Lung (tissue), 12 donors: Measurements from ENCODE around the gene BLVRA. TPM values are rescaled to one million over a fixed set of nuclear protein-coding genes. Genes with fewer than 3 reads are reported as not detected.
"Not testable (repeated sequence)": the region's sequence is repeated elsewhere in the genome, so short reads cannot be mapped to it uniquely, and the experiment has no call there.

Experiments
- ATAC-seq: fragments of 200-7000 bp; cut with Tn5 transposase; one replicate; pipeline ENCODE4 v1.9.1; 2020; ENCODE audit warnings: moderate number of reproducible peaks; ENCODE audit not compliant: insufficient read depth, low FRiP score
- DNase-seq, 3 donors: peaks; one replicate each; pipeline ENCODE4 v3.0.0-alpha.2; 2013 to 2017
- H3K27ac ChIP-seq, 2 donors: one replicate each; pipeline ENCODE4 v1.5.1; 2013; ENCODE audit warnings: mild to moderate bottlenecking in 2 of 2, moderate library complexity in 2 of 2, control low read depth in 1 of 2, inconsistent platforms in 1 of 2, low read depth in 1 of 2, low read length in 1 of 2
- H3K27me3 ChIP-seq, 3 donors: one replicate each; pipeline ENCODE4 v1.5.1; 2013; ENCODE audit warnings: low read length in 2 of 3; ENCODE audit not compliant: control insufficient read depth in 3 of 3, insufficient read depth in 3 of 3
- H3K36me3 ChIP-seq, 4 donors: one replicate each; pipeline ENCODE4 v1.5.1; 2013; ENCODE audit warnings: low read length in 4 of 4, mild to moderate bottlenecking in 1 of 4, moderate library complexity in 1 of 4; ENCODE audit not compliant: control insufficient read depth in 4 of 4, insufficient read depth in 4 of 4
- H3K4me1 ChIP-seq, 5 donors: one replicate each; pipeline ENCODE4 v1.5.1; 2013; ENCODE audit warnings: low read length in 5 of 5, mild to moderate bottlenecking in 2 of 5, moderate library complexity in 1 of 5; ENCODE audit not compliant: control insufficient read depth in 5 of 5, insufficient read depth in 5 of 5
- H3K4me3 ChIP-seq: one replicate; pipeline ENCODE4 v1.5.1; 2013; ENCODE audit warnings: mild to moderate bottlenecking, control low read depth, moderate library complexity
- H3K9ac ChIP-seq, 2 donors: one replicate each; pipeline ENCODE4 v1.5.1; 2013; ENCODE audit warnings: low read length in 2 of 2, control low read depth in 1 of 2; ENCODE audit not compliant: insufficient read depth in 1 of 2
- H3K9me3 ChIP-seq, 4 donors: one replicate each; pipeline ENCODE4 v1.5.1; 2013; ENCODE audit warnings: low read length in 3 of 4, mild to moderate bottlenecking in 1 of 4, moderate library complexity in 1 of 4; ENCODE audit not compliant: control insufficient read depth in 4 of 4, insufficient read depth in 3 of 4
- WGBS, 2 donors: extraction: QIAGEN DNeasy Blood & Tissue Kit; methylation state at CpG; one replicate each; pipeline ENCODE4 v1.1.7; 2013; 5-methylcytosine and 5-hydroxymethylcytosine counted together
- polyA plus RNA-seq, 2 donors: library from polyadenylated mRNA; stranded (reverse); fragments of 200-250 nt; gene quantifications; one replicate each; pipeline ENCODE4 v1.2.1, GENCODE V29; 2013
- total RNA-seq, 2 donors: library from RNA; depleted of rRNA in 1 of 2; stranded (reverse); fragments of >200 nt in 1 of 2; gene quantifications; one replicate each; pipeline ENCODE4 v1.2.1, GENCODE V29; 2014 to 2021
- TF ChIP-seq, protein P1 (sequence below): IDR thresholded peaks from 2 replicates; pipeline ENCODE4 v1.5.1; 2012; ENCODE audit warnings: mild to moderate bottlenecking; ENCODE audit errors: control extremely low read depth, extremely low read depth
- donor health status: control.
- donor health status: control.
- donor health status: Bipolar disorder and iron deficiency.
- donor health status: healthy.
- donor health status: DM: yes; HTN: yes; CAD: no.

BLVRA gene
- total and polyA plus RNA-seq, 4 donors: 25.9 to 143 (median 97.1) TPM

DNA sequence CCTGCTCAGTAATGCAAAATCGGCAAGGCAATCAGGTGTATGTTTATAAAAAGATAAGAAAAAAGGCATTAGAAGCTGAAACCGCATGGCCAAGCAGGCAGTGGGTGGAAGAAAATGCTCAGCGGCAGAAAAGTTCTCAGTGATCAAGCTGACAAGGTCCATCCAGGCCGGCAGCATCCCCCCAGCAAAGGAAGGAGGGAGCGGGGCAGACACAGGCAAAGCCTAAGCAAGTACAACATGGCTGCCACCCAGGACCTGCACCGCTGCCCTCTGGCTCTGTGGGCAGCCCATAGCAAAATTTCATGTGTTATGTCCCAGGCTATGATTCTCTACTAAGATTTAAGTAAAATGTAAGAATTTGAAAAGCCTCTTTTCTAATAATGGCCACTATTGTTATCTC lies 65.5 kb downstream of the BLVRA start:
- Histone ChIP-seq H3K4me1 (no peaks in the 10 kb centered on the region), H3K27ac (no peak overlapping the region), H3K9ac (no peak overlapping the region), H3K4me3 (no peak overlapping the region), H3K27me3 (peaks cover 0 to 2% (median 0%) of the 10 kb centered on the region in 3 donors), H3K9me3 (no peaks in the 10 kb centered on the region), H3K36me3 (no peaks in the 10 kb centered on the region)
- TF ChIP-seq, protein P1, sequence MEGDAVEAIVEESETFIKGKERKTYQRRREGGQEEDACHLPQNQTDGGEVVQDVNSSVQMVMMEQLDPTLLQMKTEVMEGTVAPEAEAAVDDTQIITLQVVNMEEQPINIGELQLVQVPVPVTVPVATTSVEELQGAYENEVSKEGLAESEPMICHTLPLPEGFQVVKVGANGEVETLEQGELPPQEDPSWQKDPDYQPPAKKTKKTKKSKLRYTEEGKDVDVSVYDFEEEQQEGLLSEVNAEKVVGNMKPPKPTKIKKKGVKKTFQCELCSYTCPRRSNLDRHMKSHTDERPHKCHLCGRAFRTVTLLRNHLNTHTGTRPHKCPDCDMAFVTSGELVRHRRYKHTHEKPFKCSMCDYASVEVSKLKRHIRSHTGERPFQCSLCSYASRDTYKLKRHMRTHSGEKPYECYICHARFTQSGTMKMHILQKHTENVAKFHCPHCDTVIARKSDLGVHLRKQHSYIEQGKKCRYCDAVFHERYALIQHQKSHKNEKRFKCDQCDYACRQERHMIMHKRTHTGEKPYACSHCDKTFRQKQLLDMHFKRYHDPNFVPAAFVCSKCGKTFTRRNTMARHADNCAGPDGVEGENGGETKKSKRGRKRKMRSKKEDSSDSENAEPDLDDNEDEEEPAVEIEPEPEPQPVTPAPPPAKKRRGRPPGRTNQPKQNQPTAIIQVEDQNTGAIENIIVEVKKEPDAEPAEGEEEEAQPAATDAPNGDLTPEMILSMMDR: no peak
- 81 to 86% methylated on average over 6 of the region's 6 CpGs for WGBS, 2 donors
- no peak for ATAC-seq
- no peak for DNase-seq

DNA sequence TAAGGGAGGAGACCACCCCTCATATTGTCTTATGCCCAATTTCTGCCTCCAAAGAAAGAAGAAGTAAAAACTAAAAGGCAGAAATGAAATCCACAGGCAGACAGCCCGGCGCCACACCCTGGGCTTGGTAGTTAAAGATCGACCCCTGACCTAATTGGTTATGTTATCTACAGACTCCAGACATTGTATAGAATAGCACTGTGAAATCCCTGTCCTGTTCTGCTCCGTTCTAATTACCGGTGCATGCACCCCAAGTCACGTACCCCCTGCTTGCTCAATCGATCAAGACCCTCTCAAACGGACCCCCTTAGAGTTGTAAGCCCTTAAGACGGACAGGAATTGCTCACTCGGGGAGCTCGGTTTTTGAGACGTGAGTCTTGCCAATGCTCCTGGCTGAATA lies 66.0 kb downstream of the BLVRA start:
- WGBS, 2 donors: 77 to 79% methylated on average over 12 of the region's 12 CpGs
- not testable (repeated sequence) for H3K27me3 ChIP-seq, H3K36me3 ChIP-seq, H3K9ac ChIP-seq, H3K4me1 ChIP-seq, H3K27ac ChIP-seq, H3K9me3 ChIP-seq, DNase-seq, H3K4me3 ChIP-seq, ATAC-seq

DNA sequence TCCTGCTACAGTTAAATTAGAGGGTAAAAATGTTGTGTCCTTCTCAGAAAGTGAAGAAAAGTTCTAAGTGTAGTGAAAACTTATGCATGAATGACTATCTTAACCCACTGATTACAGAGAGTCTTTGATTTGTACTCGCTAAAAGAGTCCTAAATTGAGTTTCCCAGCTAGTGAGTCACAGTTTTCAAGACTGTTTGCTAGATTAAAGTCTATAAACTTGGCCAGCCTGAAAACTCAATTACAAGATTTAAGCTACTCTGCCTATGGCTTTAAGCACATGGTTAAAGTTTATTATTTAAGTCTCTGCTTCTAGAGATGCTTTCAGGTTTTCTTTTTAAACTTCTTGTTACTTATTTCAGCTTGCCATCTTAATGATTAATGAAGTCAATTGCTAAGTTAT lies 66.5 kb downstream of the BLVRA start:
- 39 to 59% methylated on average over 1 of the region's 1 CpG for WGBS, 2 donors
- Histone ChIP-seq H3K4me3 (no peak overlapping the region), H3K4me1 (no peaks in the 10 kb centered on the region), H3K9ac (no peak overlapping the region), H3K27me3 (peaks cover 0 to 2% (median 0%) of the 10 kb centered on the region in 3 donors), H3K9me3 (no peaks in the 10 kb centered on the region), H3K36me3 (no peaks in the 10 kb centered on the region), H3K27ac (no peak overlapping the region)
- no peak for ATAC-seq
- TF ChIP-seq, protein P1: no peak
- no peak for DNase-seq

DNA sequence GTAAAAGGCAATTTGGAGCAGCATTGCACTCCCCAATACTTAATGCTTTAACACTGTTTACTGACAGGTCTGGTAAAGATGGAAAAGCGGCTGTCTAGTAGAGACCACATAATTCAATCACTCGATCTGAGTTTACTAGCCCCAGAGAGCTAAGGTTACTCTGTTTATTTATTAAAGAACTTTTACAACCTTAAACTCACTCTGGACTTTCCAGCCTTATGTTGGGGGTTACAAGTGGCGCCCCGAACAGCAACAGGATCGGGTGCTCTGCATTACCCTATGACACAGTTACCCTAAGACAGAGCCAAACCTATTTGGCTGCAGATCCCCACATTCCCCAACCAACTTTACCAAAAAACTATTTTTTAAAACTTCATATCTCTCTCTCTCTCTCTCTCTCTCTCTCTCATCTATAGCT lies 66.9 kb downstream of the BLVRA start:
- peaks cover 0 to 2% (median 0%) of the 10 kb centered on the region in 3 donors for H3K27me3 ChIP-seq
- DNase-seq: no peak
- WGBS, 2 donors: 74 to 81% methylated on average over 5 of the region's 5 CpGs
- H3K27ac ChIP-seq: no peak overlapping the region
- H3K9me3 ChIP-seq: no peaks in the 10 kb centered on the region
- no peaks in the 10 kb centered on the region for H3K4me1 ChIP-seq
- TF ChIP-seq, protein P1: no peak
- H3K9ac ChIP-seq: no peak overlapping the region
- H3K36me3 ChIP-seq: no peaks in the 10 kb centered on the region
- H3K4me3 ChIP-seq: no peak overlapping the region
- ATAC-seq: no peak

DNA sequence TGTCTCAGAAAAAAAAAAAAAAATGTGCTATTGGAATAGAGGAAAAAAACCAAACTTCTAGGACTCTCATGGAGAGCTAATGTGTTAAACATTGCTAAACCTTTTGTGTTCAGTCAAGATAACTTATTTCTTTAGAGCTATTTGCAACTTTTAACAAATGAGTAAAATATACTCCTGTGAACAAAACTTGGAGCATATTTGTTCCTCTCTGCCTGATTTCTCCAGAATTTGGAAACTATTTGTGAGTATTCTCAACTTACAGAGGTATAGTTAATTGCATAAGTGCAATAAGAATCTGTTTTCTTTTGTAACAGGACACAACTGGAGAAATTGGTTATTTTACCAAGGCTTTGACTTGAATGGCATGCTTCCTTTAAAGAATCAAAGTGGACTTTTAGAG lies 72.4 kb downstream of the BLVRA start:
- not testable (repeated sequence) for H3K9me3 ChIP-seq, H3K36me3 ChIP-seq, H3K9ac ChIP-seq, H3K27me3 ChIP-seq, ATAC-seq, H3K4me1 ChIP-seq, H3K27ac ChIP-seq, H3K4me3 ChIP-seq, DNase-seq
